GM12878 (cell line): Measurements from ENCODE around the gene SLA2. TPM values are rescaled to one million over a fixed set of nuclear protein-coding genes. Genes with fewer than 3 reads are reported as not detected.

Source experiments
- ATF7 ChIP-seq: fragments of 450-650 bp; IDR thresholded peaks from 2 replicates; pipeline ENCODE4 v1.6.1; 2016; ENCODE audit warnings: low read depth, mild to moderate bottlenecking
- BHLHE40 ChIP-seq, 2 experiments: fragments of 450-650 bp in 1 of 2; IDR thresholded peaks; 2 replicates each; pipeline ENCODE4 v1.6.1; 2011 to 2017; ENCODE audit warnings: low read depth in 2 of 2, borderline replicate concordance in 1 of 2, improper control_type of control experiment in 1 of 2, low read length in 1 of 2, mild to moderate bottlenecking in 1 of 2
- BRCA1 ChIP-seq: IDR thresholded peaks from 2 replicates; pipeline ENCODE4 v1.6.1; 2011; ENCODE audit warnings: low read depth, low read length, improper control_type of control experiment
- CREB1 ChIP-seq: IDR thresholded peaks from 2 replicates; pipeline ENCODE4 v1.6.1; 2012; ENCODE audit warnings: low read depth, mild to moderate bottlenecking, inconsistent platforms
- EGR1 ChIP-seq, 2 experiments: IDR thresholded peaks; 1 replicate in 1 of 2; 2 replicates in 1 of 2; pipeline ENCODE4 v1.6.1; 2011 to 2012; ENCODE audit warnings: low read depth in 2 of 2, low read length in 2 of 2, borderline replicate concordance in 1 of 2, mild to moderate bottlenecking in 1 of 2, moderate library complexity in 1 of 2
- HCFC1 ChIP-seq: fragments of 150-350 bp; IDR thresholded peaks from 2 replicates; pipeline ENCODE4 v1.6.1; 2014; ENCODE audit warnings: low read length
- IKZF1 ChIP-seq: fragments of 450-650 bp; conservative IDR thresholded peaks from 2 replicates; pipeline ENCODE4 v1.6.1; 2017; ENCODE audit warnings: antibody characterized with exemption, mild to moderate bottlenecking
- LARP7 ChIP-seq: fragments of 450-650 bp; IDR thresholded peaks from 2 replicates; pipeline ENCODE4 v1.6.1; 2017; ENCODE audit warnings: mild to moderate bottlenecking
- NR2C1 ChIP-seq: fragments of 450-650 bp; IDR thresholded peaks from 2 replicates; pipeline ENCODE4 v1.6.1; 2017; ENCODE audit warnings: antibody characterized with exemption, mild to moderate bottlenecking, moderate library complexity
- PAX5 ChIP-seq: IDR thresholded peaks from 2 replicates; pipeline ENCODE4 v1.6.1; 2011; ENCODE audit warnings: low read depth, low read length, borderline replicate concordance
- PAX8 ChIP-seq: fragments of 450-650 bp; IDR thresholded peaks from 2 replicates; pipeline ENCODE4 v1.6.1; 2017; ENCODE audit warnings: mild to moderate bottlenecking, moderate library complexity
- POLR2AphosphoS2 ChIP-seq: IDR thresholded peaks from 2 replicates; pipeline ENCODE4 v1.6.1; 2011; ENCODE audit warnings: low read depth, mild to moderate bottlenecking, low read length, improper control_type of control experiment, moderate library complexity
- SUZ12 ChIP-seq: fragments of 200-600 bp; sonication (generic); IDR thresholded peaks from one replicate; pipeline ENCODE4 v1.6.1; 2018; ENCODE audit warnings: antibody characterized with exemption, mild to moderate bottlenecking; ENCODE audit not compliant: unreplicated experiment
- TBL1XR1 ChIP-seq: IDR thresholded peaks from 2 replicates; pipeline ENCODE4 v1.6.1; 2012; ENCODE audit warnings: low read depth, low read length, improper control_type of control experiment
- polyA plus RNA-seq, 11 experiments: library from polyadenylated mRNA; depleted of rRNA in 4 of 11; unstranded in 6 of 11; stranded (reverse) in 5 of 11; fragments of >200 nt; fragmentation: Nextera tagmentation in 4 of 11; fragmentation: Illumina TruSeq in 1 of 11; extraction: Ambion mirVana in 4 of 11; extraction: Trizol in 1 of 11; gene quantifications; 1 replicate in 1 of 11; 2 replicates in 10 of 11; pipeline versions ENCODE4 v1.2.1 to v1.2.3, GENCODE V29; 2011 to 2016; ENCODE audit warnings: inconsistent platforms in 2 of 11, missing spikeins in 2 of 11, low read depth in 1 of 11
- total RNA-seq, 4 experiments: library from RNA; depleted of rRNA in 3 of 4; stranded (reverse); fragments of >200 nt in 3 of 4; fragmentation: Illumina TruSeq in 1 of 4; extraction: Trizol in 1 of 4; gene quantifications; 2 replicates each; pipeline versions ENCODE4 v1.2.1 to v1.2.3, GENCODE V29; 2013 to 2021
- TF ChIP-seq, protein P1 (sequence below): fragments of 450-650 bp; IDR thresholded peaks from 2 replicates; pipeline ENCODE4 v1.6.1; 2017; ENCODE audit warnings: borderline replicate concordance
- TF ChIP-seq, protein P2 (sequence below): fragments of 450-650 bp; IDR thresholded peaks from 2 replicates; pipeline ENCODE4 v1.6.1; 2017; ENCODE audit warnings: mild to moderate bottlenecking
- TF ChIP-seq, protein P3 (sequence below): fragments of 450-650 bp; IDR thresholded peaks from 2 replicates; pipeline ENCODE4 v1.6.1; 2016; ENCODE audit warnings: mild to moderate bottlenecking, moderate library complexity, borderline replicate concordance
- TF ChIP-seq, protein P4 (sequence below): IDR thresholded peaks from 2 replicates; pipeline ENCODE4 v1.6.1; 2011; ENCODE audit warnings: low read depth, low read length, improper control_type of control experiment, borderline replicate concordance
- TF ChIP-seq, protein P5 (sequence below): fragments of 450-650 bp; IDR thresholded peaks from 2 replicates; pipeline ENCODE4 v1.6.1; 2014; ENCODE audit warnings: mild to moderate bottlenecking
- TF ChIP-seq, protein P6 (sequence below): IDR thresholded peaks from 2 replicates; pipeline ENCODE4 v1.6.1; 2012; ENCODE audit warnings: low read depth, low read length, improper control_type of control experiment

SLA2 gene
- total and polyA plus RNA-seq, 10 of the 15 experiments (the other 5 are each of a cell fraction or from before 2014, with no cell fraction given), result 0.29 to 3.3 (median 1.4) TPM

DNA sequence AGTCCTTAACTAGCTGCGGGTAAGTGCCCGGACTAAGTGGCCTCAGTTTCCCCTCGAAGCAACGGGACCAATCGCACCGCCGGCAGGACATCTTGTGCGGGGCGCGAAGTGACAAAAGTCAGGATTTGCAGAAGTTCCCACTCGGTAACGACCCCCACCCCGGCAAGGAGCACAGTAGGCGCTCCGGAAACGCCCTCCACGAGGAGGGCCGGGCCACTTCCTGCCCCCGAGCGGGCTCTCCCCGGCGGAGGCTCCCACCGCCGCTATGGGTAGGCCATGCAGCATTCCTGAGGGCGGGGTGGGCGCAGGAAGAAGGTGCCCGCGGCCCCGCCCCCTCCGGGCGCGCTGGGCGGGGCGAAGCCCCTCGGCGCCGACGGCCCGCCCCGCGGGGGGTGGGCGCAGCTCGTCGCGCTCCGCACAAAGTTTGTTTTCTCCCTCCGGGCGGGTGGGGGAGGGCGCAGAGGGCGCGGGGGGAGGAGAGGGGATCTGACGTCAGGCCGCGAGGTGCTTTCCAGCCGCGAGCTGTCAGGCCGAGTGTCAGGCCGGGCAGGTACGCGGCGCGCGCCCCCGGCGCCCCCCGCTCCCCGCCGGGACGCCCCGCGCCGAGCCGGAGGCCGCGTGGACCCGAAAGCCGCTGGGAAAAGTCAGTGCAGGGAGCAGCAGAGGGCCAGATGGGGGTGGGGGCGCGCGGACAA is 72.7 kb downstream of the SLA2 start, which contains the start of gene TGIF2 (continued):
- TF ChIP-seq EGR1 (IDR thresholded peaks at IDR 0.05; ENCODE audit: borderline replicate concordance in 1 of 2, low read depth in 2 of 2, low read length in 2 of 2) (peak in 1 of 2 experiments; percentile 58; a peak in 1 of 3 replicates), POLR2AphosphoS2 (peak; percentile 56; the same call in 1 of the 2 replicates), HCFC1 (no peak), NR2C1 (0 out of 2 replicates have a peak, but pooled peaks have one; percentile 24), ATF7 (no peak), CREB1 (peak; percentile 71), BRCA1 (no peak), IKZF1 (peak; percentile 85), TBL1XR1 (no peak; the same call in 1 of the 2 replicates), SUZ12 (no peak), BHLHE40 (IDR thresholded peaks at IDR 0.05; ENCODE audit: borderline replicate concordance in 1 of 2, low read depth in 2 of 2, low read length in 1 of 2) (peak in 1 of 2 experiments; percentile 44; a peak in 1 of 4 replicates), LARP7 (no peak; the same call in none of the 2 replicates), PAX5 (peak; percentile 4; the same call in 1 of the 2 replicates), PAX8 (no peak)
- TF ChIP-seq, protein P1, sequence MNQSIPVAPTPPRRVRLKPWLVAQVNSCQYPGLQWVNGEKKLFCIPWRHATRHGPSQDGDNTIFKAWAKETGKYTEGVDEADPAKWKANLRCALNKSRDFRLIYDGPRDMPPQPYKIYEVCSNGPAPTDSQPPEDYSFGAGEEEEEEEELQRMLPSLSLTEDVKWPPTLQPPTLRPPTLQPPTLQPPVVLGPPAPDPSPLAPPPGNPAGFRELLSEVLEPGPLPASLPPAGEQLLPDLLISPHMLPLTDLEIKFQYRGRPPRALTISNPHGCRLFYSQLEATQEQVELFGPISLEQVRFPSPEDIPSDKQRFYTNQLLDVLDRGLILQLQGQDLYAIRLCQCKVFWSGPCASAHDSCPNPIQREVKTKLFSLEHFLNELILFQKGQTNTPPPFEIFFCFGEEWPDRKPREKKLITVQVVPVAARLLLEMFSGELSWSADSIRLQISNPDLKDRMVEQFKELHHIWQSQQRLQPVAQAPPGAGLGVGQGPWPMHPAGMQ, result no peak
- TF ChIP-seq, protein P2, sequence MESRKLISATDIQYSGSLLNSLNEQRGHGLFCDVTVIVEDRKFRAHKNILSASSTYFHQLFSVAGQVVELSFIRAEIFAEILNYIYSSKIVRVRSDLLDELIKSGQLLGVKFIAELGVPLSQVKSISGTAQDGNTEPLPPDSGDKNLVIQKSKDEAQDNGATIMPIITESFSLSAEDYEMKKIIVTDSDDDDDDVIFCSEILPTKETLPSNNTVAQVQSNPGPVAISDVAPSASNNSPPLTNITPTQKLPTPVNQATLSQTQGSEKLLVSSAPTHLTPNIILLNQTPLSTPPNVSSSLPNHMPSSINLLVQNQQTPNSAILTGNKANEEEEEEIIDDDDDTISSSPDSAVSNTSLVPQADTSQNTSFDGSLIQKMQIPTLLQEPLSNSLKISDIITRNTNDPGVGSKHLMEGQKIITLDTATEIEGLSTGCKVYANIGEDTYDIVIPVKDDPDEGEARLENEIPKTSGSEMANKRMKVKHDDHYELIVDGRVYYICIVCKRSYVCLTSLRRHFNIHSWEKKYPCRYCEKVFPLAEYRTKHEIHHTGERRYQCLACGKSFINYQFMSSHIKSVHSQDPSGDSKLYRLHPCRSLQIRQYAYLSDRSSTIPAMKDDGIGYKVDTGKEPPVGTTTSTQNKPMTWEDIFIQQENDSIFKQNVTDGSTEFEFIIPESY, result 0 out of 2 replicates have a peak, but pooled peaks have one; percentile 40
- TF ChIP-seq, protein P3, sequence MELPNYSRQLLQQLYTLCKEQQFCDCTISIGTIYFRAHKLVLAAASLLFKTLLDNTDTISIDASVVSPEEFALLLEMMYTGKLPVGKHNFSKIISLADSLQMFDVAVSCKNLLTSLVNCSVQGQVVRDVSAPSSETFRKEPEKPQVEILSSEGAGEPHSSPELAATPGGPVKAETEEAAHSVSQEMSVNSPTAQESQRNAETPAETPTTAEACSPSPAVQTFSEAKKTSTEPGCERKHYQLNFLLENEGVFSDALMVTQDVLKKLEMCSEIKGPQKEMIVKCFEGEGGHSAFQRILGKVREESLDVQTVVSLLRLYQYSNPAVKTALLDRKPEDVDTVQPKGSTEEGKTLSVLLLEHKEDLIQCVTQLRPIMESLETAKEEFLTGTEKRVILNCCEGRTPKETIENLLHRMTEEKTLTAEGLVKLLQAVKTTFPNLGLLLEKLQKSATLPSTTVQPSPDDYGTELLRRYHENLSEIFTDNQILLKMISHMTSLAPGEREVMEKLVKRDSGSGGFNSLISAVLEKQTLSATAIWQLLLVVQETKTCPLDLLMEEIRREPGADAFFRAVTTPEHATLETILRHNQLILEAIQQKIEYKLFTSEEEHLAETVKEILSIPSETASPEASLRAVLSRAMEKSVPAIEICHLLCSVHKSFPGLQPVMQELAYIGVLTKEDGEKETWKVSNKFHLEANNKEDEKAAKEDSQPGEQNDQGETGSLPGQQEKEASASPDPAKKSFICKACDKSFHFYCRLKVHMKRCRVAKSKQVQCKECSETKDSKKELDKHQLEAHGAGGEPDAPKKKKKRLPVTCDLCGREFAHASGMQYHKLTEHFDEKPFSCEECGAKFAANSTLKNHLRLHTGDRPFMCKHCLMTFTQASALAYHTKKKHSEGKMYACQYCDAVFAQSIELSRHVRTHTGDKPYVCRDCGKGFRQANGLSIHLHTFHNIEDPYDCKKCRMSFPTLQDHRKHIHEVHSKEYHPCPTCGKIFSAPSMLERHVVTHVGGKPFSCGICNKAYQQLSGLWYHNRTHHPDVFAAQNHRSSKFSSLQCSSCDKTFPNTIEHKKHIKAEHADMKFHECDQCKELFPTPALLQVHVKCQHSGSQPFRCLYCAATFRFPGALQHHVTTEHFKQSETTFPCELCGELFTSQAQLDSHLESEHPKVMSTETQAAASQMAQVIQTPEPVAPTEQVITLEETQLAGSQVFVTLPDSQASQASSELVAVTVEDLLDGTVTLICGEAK, result peak; percentile 80
- TF ChIP-seq, protein P4, sequence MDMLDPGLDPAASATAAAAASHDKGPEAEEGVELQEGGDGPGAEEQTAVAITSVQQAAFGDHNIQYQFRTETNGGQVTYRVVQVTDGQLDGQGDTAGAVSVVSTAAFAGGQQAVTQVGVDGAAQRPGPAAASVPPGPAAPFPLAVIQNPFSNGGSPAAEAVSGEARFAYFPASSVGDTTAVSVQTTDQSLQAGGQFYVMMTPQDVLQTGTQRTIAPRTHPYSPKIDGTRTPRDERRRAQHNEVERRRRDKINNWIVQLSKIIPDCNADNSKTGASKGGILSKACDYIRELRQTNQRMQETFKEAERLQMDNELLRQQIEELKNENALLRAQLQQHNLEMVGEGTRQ, result no peak
- TF ChIP-seq, protein P5, sequence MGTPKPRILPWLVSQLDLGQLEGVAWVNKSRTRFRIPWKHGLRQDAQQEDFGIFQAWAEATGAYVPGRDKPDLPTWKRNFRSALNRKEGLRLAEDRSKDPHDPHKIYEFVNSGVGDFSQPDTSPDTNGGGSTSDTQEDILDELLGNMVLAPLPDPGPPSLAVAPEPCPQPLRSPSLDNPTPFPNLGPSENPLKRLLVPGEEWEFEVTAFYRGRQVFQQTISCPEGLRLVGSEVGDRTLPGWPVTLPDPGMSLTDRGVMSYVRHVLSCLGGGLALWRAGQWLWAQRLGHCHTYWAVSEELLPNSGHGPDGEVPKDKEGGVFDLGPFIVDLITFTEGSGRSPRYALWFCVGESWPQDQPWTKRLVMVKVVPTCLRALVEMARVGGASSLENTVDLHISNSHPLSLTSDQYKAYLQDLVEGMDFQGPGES, result 0 out of 2 replicates have a peak, but pooled peaks have one; percentile 15
- TF ChIP-seq, protein P6, sequence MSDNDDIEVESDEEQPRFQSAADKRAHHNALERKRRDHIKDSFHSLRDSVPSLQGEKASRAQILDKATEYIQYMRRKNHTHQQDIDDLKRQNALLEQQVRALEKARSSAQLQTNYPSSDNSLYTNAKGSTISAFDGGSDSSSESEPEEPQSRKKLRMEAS, result no peak
